GM12874 (cell line): Measurements from ENCODE around the gene INSRR.

Experiments used
- TF ChIP-seq, protein P1 (sequence below): IDR thresholded peaks from 2 replicates; pipeline ENCODE4 v1.5.1; 2011; ENCODE audit warnings: low read depth, mild to moderate bottlenecking, control low read depth, low read length, moderate library complexity; ENCODE audit not compliant: insufficient read depth

INSRR gene

DNA sequence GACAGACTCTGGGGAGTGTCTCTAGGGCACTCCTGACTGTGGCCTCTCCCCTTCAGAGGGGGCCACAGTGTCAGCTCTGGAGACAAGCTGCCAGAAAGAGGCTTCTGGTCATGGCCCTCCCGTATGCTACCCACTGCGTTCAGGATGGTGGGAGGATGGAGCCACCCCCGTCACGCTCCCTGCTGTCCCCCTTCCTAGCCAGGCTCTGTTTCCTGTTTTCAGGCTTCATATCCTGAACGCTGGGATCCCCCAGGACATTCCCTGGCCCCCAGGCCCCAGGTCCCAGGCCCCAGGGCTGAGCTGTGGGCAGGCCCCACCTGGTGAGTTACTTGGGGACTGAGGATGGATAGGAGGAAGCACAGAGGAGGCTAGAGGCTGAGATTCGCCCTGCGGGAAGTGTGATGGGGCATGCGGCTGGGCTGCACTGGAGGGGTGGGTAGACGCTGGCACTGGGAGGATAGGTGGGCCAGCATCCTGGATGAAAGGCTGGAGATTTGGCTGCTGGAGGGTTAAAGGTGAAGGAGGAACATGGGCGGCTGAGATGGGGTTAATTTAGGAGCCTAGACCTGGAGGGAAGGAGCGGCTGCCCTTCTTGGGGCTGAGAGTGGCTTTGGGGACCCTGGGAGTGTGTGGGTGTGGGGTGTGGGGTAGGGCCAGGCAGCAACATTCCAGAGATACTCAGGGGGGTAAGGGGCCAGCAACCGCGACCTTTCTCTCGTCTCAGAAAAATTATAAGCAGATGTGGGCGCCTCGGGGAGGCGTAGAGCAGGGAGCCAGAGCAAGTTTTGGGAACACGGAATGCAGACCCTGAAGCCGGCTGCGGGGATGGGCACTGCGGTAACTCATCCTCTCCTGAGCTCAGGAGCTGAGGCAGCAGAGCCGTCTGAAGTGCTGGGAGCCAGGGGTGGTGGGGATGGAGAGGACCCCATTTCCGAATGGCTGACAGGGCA lies 43.3 kb upstream of the INSRR start:
- TF ChIP-seq, protein P1, sequence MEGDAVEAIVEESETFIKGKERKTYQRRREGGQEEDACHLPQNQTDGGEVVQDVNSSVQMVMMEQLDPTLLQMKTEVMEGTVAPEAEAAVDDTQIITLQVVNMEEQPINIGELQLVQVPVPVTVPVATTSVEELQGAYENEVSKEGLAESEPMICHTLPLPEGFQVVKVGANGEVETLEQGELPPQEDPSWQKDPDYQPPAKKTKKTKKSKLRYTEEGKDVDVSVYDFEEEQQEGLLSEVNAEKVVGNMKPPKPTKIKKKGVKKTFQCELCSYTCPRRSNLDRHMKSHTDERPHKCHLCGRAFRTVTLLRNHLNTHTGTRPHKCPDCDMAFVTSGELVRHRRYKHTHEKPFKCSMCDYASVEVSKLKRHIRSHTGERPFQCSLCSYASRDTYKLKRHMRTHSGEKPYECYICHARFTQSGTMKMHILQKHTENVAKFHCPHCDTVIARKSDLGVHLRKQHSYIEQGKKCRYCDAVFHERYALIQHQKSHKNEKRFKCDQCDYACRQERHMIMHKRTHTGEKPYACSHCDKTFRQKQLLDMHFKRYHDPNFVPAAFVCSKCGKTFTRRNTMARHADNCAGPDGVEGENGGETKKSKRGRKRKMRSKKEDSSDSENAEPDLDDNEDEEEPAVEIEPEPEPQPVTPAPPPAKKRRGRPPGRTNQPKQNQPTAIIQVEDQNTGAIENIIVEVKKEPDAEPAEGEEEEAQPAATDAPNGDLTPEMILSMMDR = no peak

DNA sequence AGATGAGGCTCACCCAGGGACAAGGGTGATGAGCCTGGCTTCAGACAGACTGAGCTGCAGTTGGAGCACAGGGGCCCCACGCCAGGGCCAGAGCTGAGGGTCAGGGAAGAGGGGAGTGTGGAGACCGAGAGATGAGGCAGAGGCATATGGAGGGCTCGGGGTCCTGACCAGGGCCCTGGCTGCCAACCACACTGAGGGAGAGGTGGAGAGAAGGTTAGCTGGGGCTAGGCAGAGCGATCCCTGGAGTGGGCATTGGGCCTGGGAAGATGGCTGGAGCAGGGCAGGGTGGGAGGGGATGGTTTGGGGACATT lies 42.6 kb upstream of the INSRR start:
- TF ChIP-seq, protein P1 = no peak

DNA sequence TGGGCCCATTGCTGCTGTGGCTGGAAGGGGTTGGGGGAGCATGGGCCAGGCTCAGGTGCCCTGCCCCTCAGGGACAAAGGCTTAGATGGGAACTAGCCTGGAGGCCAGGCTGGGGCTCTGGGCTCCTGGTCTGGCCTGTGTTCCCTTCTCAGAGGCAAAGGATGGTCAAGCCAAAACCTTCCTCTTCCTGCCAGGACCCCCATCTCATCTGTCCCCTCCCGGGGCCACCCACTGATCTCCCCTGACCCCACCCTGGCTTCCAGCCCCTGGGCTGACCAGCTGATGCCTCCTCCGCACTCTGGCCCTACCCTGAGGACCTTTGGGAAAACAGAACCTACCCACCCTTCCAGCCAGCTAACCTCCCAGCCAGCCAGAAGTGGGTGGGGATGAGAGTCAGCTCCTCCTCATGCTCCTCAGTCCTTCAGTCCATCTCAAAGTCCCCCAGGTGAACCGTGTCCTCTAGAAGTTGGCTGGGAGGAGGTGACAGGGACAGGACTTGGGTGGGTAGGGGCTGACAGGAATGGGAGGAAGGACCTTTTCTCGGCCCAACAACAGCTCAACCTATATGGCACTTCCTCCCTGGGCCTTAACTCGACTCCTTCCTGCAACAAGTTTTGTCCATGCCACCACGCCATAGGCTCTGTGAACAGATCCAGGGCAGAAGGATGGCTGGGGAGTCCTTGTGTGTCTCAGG lies 42.1 kb upstream of the INSRR start:
- TF ChIP-seq, protein P1 = no peak

DNA sequence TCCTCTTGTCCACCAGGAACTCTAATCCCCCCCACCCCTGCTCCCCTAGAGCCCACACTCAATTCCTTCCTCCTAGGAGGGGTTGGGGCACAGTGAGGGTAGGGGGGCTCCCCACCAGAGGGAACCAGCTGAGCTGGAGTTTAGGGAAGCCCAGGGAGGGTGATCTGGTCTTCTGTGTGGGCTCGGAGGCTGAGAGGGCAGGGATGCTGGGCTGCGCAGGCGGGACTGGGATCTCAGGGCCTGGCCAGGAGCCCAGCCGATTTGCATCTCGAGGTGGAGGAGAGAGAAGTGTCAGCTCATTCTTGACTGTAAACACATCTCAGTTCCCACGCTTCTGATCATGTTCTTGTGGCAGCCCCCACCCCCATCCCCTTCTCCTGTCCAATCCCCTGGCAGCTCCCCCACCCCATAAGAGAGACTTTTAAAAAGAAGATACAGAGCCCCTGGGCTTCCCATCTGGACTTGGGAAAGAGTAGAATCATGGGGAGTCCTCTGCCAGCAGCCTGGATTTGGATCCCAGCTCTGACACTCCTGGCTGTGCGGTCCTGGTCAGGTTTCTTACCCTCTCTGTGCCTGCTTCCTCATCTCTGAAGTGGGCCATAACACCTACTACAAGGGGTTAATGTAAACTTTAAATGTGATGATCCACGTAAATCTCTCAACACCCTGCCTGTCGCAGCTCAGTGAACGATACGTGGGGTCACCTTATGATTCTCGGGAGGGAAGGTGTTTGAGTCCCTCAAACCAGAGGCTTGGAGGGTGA lies 41.2 kb upstream of the INSRR start:
- TF ChIP-seq, protein P1 = no peak

DNA sequence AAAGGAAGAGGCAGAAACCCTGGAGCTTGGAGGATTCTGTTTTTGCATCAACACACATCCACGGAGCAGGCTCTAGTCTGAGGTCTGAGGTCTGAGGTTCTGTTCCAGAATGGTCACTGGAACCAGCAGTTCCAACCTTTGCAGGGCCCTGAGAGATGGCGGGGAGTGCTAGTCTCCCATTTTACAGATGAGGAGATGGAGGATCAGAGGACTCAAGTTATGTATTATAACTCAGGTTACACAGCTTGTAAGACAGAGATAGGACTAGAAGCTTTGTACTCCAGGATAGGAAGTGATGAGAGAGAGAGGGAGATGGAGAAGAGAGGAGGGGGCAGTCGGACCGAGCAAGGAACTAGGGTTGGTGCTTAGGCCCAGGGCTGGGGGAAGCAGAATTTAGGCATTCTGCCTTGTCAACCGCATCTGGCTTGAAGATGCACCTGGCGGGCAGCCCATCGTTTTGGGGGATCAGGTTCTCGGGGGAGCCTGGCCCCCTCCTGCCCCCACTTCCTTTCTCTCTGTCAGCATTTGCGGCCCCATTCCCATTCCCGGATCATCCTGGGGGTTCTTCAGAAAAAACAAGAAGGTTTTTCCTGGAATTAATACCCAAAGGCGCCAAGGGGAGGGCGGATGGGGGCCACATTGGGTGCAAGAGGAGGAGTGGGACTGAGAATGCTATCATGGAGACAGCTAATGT lies 40.2 kb upstream of the INSRR start:
- TF ChIP-seq, protein P1 = no peak

DNA sequence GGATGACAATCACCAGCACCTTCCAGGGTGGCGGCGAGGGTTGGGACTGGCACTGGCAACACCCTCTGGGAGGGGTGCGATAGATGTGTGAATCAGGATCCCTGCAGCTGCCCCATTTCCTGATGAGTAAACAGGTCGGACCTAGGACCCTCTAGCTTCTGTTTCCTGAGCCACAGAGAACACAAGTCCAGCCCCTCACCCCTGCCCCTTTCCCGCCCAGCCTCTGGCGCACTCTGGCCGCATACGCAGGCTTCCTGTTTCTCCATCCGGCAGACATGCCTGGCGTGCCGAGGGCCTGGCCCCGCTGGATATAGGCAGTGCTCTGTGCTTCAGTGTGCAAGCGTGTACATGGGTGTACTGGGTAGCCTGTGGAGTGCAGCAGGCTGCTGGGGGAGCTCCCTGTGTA lies 39.2 kb upstream of the INSRR start:
- TF ChIP-seq, protein P1 = no peak
